ENCODE data around the gene CD79B. TPM values are rescaled to one million over a fixed set of nuclear protein-coding genes. Genes with fewer than 3 reads are reported as not detected.

The CD79B gene
- total and polyA plus RNA-seq, 4 donors, result 1.8 to 8.7 (median 5.0) TPM

DNA sequence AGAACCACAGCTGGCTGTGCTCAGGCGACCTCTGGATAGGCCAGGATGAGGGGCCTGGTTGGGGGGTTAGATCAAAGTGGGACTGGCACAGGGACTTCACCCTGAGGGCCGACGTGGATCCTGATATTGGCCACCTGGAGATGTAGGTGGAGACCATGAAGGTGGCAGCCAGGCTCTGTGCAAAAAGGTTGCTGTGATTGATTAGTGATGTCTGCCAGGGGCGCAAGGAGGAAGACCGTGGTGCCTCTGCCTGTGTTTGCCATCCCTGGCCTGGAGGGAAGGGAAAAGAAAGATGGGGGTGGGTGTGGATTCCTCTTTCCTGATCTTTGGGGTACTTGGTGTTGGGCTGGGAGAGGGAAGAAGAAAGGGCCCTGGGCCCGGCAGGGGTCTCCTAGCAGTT, 41.1 kb upstream of the CD79B start:
- H3K36me3 ChIP-seq (ENCODE audit: control insufficient read depth in 4 of 4, insufficient read depth in 4 of 4, low read length in 4 of 4), result no peaks in the 10 kb centered on the region
- H3K9me3 ChIP-seq (ENCODE audit: control insufficient read depth in 4 of 4, insufficient read depth in 3 of 4, low read length in 3 of 4), result no peaks in the 10 kb centered on the region
- H3K4me3 ChIP-seq, result no peak overlapping the region
- ATAC-seq (ENCODE audit: insufficient read depth, low FRiP score) (no peak), DNase-seq (no peak)
- H3K27me3 ChIP-seq (ENCODE audit: control insufficient read depth in 3 of 3, insufficient read depth in 3 of 3, low read length in 2 of 3), result no peaks in the 10 kb centered on the region
- peaks cover 0 to 1% (median 0%) of the 10 kb centered on the region in 5 donors for H3K4me1 ChIP-seq (ENCODE audit: control insufficient read depth in 5 of 5, insufficient read depth in 5 of 5, low read length in 5 of 5)
- WGBS, 2 donors, result 91 to 94% methylated on average over 6 of the region's 6 CpGs
- no peak overlapping the region for H3K27ac ChIP-seq (ENCODE audit: low read depth in 1 of 2, low read length in 1 of 2)
- TF ChIP-seq, protein P1, sequence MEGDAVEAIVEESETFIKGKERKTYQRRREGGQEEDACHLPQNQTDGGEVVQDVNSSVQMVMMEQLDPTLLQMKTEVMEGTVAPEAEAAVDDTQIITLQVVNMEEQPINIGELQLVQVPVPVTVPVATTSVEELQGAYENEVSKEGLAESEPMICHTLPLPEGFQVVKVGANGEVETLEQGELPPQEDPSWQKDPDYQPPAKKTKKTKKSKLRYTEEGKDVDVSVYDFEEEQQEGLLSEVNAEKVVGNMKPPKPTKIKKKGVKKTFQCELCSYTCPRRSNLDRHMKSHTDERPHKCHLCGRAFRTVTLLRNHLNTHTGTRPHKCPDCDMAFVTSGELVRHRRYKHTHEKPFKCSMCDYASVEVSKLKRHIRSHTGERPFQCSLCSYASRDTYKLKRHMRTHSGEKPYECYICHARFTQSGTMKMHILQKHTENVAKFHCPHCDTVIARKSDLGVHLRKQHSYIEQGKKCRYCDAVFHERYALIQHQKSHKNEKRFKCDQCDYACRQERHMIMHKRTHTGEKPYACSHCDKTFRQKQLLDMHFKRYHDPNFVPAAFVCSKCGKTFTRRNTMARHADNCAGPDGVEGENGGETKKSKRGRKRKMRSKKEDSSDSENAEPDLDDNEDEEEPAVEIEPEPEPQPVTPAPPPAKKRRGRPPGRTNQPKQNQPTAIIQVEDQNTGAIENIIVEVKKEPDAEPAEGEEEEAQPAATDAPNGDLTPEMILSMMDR (IDR thresholded peaks at IDR 0.05; ENCODE audit: control extremely low read depth, extremely low read depth), result no peak
- no peak overlapping the region for H3K9ac ChIP-seq (ENCODE audit: insufficient read depth in 1 of 2, low read length in 2 of 2)

DNA sequence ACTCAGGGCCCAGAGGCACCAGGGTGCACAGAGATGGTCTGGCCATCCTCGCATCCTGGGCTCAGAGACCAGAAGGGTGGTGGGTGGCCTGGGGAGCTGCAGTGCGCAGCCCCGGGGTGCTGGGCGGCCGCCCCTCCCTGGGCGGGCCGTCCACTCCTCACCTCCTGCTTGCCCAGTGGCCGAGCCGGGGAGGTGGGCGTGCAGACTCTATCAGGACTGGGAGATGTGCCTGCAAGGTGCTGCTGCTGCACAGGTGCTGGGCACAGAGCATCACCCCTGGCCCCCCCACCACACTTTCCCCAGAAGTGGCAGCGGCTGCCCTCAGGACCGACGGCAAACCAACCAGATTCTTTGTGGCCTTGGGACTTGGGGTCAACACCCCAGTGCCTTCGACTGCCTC, 40.7 kb upstream of the CD79B start, which contains the start of gene SCN4A:
TSS of gene SCN4A (minus strand) at position 123 of the 400 bp plus-strand sequence. CDS start at position 46, 77 bp downstream.
- Histone ChIP-seq H3K9ac (ENCODE audit: insufficient read depth in 1 of 2, low read length in 2 of 2) (no peak within 1 kb of the TSS), H3K27ac (ENCODE audit: low read depth in 1 of 2, low read length in 1 of 2) (no peak within 1 kb of the TSS), H3K4me1 (ENCODE audit: control insufficient read depth in 5 of 5, insufficient read depth in 5 of 5, low read length in 5 of 5) (no peaks in the 10 kb centered on the region), H3K27me3 (ENCODE audit: control insufficient read depth in 3 of 3, insufficient read depth in 3 of 3, low read length in 2 of 3) (no peaks in the 10 kb centered on the region), H3K9me3 (ENCODE audit: control insufficient read depth in 4 of 4, insufficient read depth in 3 of 4, low read length in 3 of 4) (no peaks in the 10 kb centered on the region), H3K36me3 (ENCODE audit: control insufficient read depth in 4 of 4, insufficient read depth in 4 of 4, low read length in 4 of 4) (no peaks in the 10 kb centered on the region), H3K4me3 (no peak within 1 kb of the TSS)
- TF ChIP-seq, protein P1 (IDR thresholded peaks at IDR 0.05; ENCODE audit: control extremely low read depth, extremely low read depth), result no peak
- ATAC-seq (ENCODE audit: insufficient read depth, low FRiP score), result no peak
- DNase-seq, result no peak
- 97 to 98% methylated on average over 11 to 14 of the region's 14 CpGs for WGBS, 2 donors

DNA sequence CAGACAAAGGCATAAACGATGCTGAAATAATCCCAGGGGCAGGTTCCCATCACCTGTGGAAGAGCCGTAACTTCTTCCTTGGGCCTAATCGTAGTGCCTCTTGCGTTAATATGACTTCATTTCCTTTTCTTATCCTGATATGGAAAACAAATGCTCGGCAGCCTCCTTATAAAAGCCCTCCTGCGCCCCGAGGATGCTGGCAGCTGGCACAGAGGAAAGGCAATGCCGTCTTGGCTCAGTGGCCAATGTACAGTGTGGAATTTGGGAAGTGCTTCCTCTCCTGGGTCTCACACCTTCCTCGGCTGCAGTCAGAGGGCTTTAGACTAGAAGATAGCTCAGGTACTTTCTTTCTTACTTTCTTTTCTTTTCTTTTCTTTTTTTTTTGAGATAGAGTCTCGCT, 37.1 kb upstream of the CD79B start:
- Histone ChIP-seq H3K9me3 (ENCODE audit: control insufficient read depth in 4 of 4, insufficient read depth in 3 of 4, low read length in 3 of 4) (no peaks in the 10 kb centered on the region), H3K4me1 (ENCODE audit: control insufficient read depth in 5 of 5, insufficient read depth in 5 of 5, low read length in 5 of 5) (no peaks in the 10 kb centered on the region), H3K9ac (ENCODE audit: insufficient read depth in 1 of 2, low read length in 2 of 2) (no peak overlapping the region), H3K4me3 (no peak overlapping the region), H3K36me3 (ENCODE audit: control insufficient read depth in 4 of 4, insufficient read depth in 4 of 4, low read length in 4 of 4) (no peaks in the 10 kb centered on the region), H3K27me3 (ENCODE audit: control insufficient read depth in 3 of 3, insufficient read depth in 3 of 3, low read length in 2 of 3) (no peaks in the 10 kb centered on the region), H3K27ac (ENCODE audit: low read depth in 1 of 2, low read length in 1 of 2) (no peak overlapping the region)
- DNase-seq, result no peak
- 65 to 68% methylated on average over 10 of the region's 10 CpGs for WGBS, 2 donors
- no peak for ATAC-seq (ENCODE audit: insufficient read depth, low FRiP score)
- TF ChIP-seq, protein P1 (IDR thresholded peaks at IDR 0.05; ENCODE audit: control extremely low read depth, extremely low read depth), result no peak

DNA sequence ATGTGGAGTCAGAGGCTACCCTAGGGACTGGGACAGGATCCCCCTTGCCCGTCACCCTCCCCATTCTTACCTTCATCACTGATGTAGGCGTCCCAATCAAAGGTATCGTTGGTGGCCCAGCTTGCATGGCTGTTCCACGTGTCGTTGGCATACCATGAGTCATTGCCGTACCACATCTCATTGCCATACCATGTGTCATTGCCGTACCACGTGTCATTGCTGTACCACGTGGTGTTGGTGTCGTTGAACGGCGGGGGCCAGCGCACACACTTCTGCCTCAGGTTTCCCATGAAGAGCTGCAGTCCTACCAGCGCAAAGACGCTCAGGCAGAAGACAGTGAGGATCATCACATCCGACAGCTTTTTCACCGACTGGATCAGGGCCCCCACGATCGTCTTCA, 35.8 kb upstream of the CD79B start:
- no peaks in the 10 kb centered on the region for H3K27me3 ChIP-seq (ENCODE audit: control insufficient read depth in 3 of 3, insufficient read depth in 3 of 3, low read length in 2 of 3)
- ATAC-seq (ENCODE audit: insufficient read depth, low FRiP score) (no peak), DNase-seq (no peak)
- H3K9ac ChIP-seq (ENCODE audit: insufficient read depth in 1 of 2, low read length in 2 of 2), result no peak overlapping the region
- H3K36me3 ChIP-seq (ENCODE audit: control insufficient read depth in 4 of 4, insufficient read depth in 4 of 4, low read length in 4 of 4), result no peaks in the 10 kb centered on the region
- H3K4me1 ChIP-seq (ENCODE audit: control insufficient read depth in 5 of 5, insufficient read depth in 5 of 5, low read length in 5 of 5), result no peaks in the 10 kb centered on the region
- TF ChIP-seq, protein P1 (IDR thresholded peaks at IDR 0.05; ENCODE audit: control extremely low read depth, extremely low read depth), result no peak
- H3K9me3 ChIP-seq (ENCODE audit: control insufficient read depth in 4 of 4, insufficient read depth in 3 of 4, low read length in 3 of 4), result no peaks in the 10 kb centered on the region
- H3K27ac ChIP-seq (ENCODE audit: low read depth in 1 of 2, low read length in 1 of 2), result no peak overlapping the region
- 91 to 93% methylated on average over 19 of the region's 19 CpGs for WGBS, 2 donors
- H3K4me3 ChIP-seq, result no peak overlapping the region
